WTC11 (cell line): ENCODE data around the gene BPGM. TPM values are rescaled to one million over a fixed set of nuclear protein-coding genes. Genes with fewer than 3 reads are reported as not detected.

Experiments
- ATAC-seq: fragments of 200-7000 bp; cut with Tn5 transposase; 2 replicates; pipeline ENCODE4 v1.10.0; 2021; ENCODE audit warnings: mild to moderate bottlenecking, moderate library complexity
- CTCF ChIA-PET: fragments of 300-600 bp; sonication (Branson Sonifier 250); formaldehyde crosslinking; loops from one replicate; lab custom pipeline; 2021; ENCODE audit warnings: antibody characterized with exemption; lab: Charles Lee
- POLR2A ChIA-PET: fragments of 350-600 bp; sonication (Branson Sonifier 250); formaldehyde crosslinking; loops from one replicate; lab custom pipeline; 2021; ENCODE audit warnings: antibody characterized with exemption; lab: Charles Lee
- DNase-seq: peaks from one replicate; pipeline ENCODE4 v3.0.0; 2021; ENCODE audit warnings: low spot score
- H3K27ac Mint-ChIP-seq: 2 replicates; pipeline ENCODE4 v1.8.0; 2021; ENCODE audit warnings: mixed read lengths
- H3K27me3 Mint-ChIP-seq: 2 replicates; pipeline ENCODE4 v1.8.0; 2021; ENCODE audit warnings: low read depth, mild to moderate bottlenecking, moderate library complexity, mixed read lengths
- H3K36me3 Mint-ChIP-seq: 2 replicates; pipeline ENCODE4 v1.8.0; 2021; ENCODE audit warnings: mixed read lengths
- H3K4me1 Mint-ChIP-seq: 2 replicates; pipeline ENCODE4 v1.8.0; 2022; ENCODE audit warnings: mixed read lengths
- H3K4me3 Mint-ChIP-seq: 2 replicates; pipeline ENCODE4 v1.8.0; 2021; ENCODE audit warnings: mild to moderate bottlenecking, moderate library complexity, mixed read lengths
- H3K9me3 Mint-ChIP-seq: 2 replicates; pipeline ENCODE4 v1.8.0; 2021; ENCODE audit warnings: mixed read lengths
- CREB1 ChIP-seq: sonication (generic); formaldehyde crosslinking; IDR thresholded peaks from 2 replicates; pipeline ENCODE4 v1.8.0; 2023; ENCODE audit warnings: mild to moderate bottlenecking, missing genetic modification reagents
- ESRRA ChIP-seq: sonication (generic); formaldehyde crosslinking; IDR thresholded peaks from 2 replicates; pipeline ENCODE4 v1.8.1; 2022; ENCODE audit warnings: mild to moderate bottlenecking, missing genetic modification reagents, borderline replicate concordance
- FOXK1 ChIP-seq: sonication (generic); formaldehyde crosslinking; IDR thresholded peaks from 2 replicates; pipeline ENCODE4 v1.8.0; 2022; ENCODE audit warnings: mild to moderate bottlenecking, moderate library complexity, missing genetic modification reagents
- NFYB ChIP-seq: sonication (generic); formaldehyde crosslinking; conservative IDR thresholded peaks from 2 replicates; pipeline ENCODE4 v1.8.0; 2022; ENCODE audit warnings: low read depth, missing genetic modification reagents
- NR1H2 ChIP-seq: sonication (generic); formaldehyde crosslinking; IDR thresholded peaks from 2 replicates; pipeline ENCODE4 v1.9.0; 2021; ENCODE audit warnings: mild to moderate bottlenecking, moderate library complexity, missing genetic modification reagents
- RORB ChIP-seq: fragments of 250-450 bp; sonication (Bioruptor Pico); IDR thresholded peaks from 2 replicates; pipeline ENCODE4 v1.9.0; 2021; ENCODE audit warnings: mild to moderate bottlenecking
- SP1 ChIP-seq: sonication (generic); formaldehyde crosslinking; conservative IDR thresholded peaks from 2 replicates; pipeline ENCODE4 v1.8.1; 2022; ENCODE audit warnings: missing genetic modification reagents
- TEAD4 ChIP-seq: sonication (generic); formaldehyde crosslinking; IDR thresholded peaks from 2 replicates; pipeline ENCODE4 v1.8.0; 2022; ENCODE audit warnings: mild to moderate bottlenecking, missing genetic modification reagents
- ZNF317 ChIP-seq: sonication (generic); formaldehyde crosslinking; IDR thresholded peaks from 2 replicates; pipeline ENCODE4 v1.8.1; 2023; ENCODE audit warnings: low read depth, mild to moderate bottlenecking, moderate library complexity, missing genetic modification reagents, borderline replicate concordance
- ZNF416 ChIP-seq: fragments of 250-450 bp; sonication (Bioruptor Pico); IDR thresholded peaks from 2 replicates; pipeline ENCODE4 v1.9.0; 2021; ENCODE audit warnings: mild to moderate bottlenecking, inconsistent platforms
- ZNF671 ChIP-seq: fragments of 250-450 bp; sonication (Bioruptor Pico); IDR thresholded peaks from 2 replicates; pipeline ENCODE4 v1.8.0; 2021; ENCODE audit warnings: mild to moderate bottlenecking
- total RNA-seq: library from RNA; stranded (reverse); gene quantifications from 3 replicates; pipeline ENCODE4 v1.2.3, GENCODE V29; 2021
- TF ChIP-seq, protein P1 (sequence below): sonication (generic); formaldehyde crosslinking; IDR thresholded peaks from 2 replicates; pipeline ENCODE4 v1.8.0; 2022; ENCODE audit warnings: mild to moderate bottlenecking, missing genetic modification reagents
- TF ChIP-seq, protein P2 (sequence below): sonication (generic); formaldehyde crosslinking; IDR thresholded peaks from 2 replicates; pipeline ENCODE4 v1.8.1; 2022; ENCODE audit warnings: mild to moderate bottlenecking, missing genetic modification reagents, moderate library complexity, borderline replicate concordance
- TF ChIP-seq, protein P3 (sequence below): sonication (generic); formaldehyde crosslinking; IDR thresholded peaks from 2 replicates; pipeline ENCODE4 v1.8.1; 2023; ENCODE audit warnings: mild to moderate bottlenecking, moderate library complexity, missing genetic modification reagents
- TF ChIP-seq, protein P4 (sequence below): sonication (generic); formaldehyde crosslinking; IDR thresholded peaks from 2 replicates; pipeline ENCODE4 v1.8.1; 2022; ENCODE audit warnings: low read depth, mild to moderate bottlenecking, moderate library complexity, missing genetic modification reagents, borderline replicate concordance
- TF ChIP-seq, protein P5 (sequence below): sonication (generic); formaldehyde crosslinking; IDR thresholded peaks from 2 replicates; pipeline ENCODE4 v1.8.1; 2023; ENCODE audit warnings: mild to moderate bottlenecking, missing genetic modification reagents
- TF ChIP-seq, protein P6 (sequence below): sonication (generic); formaldehyde crosslinking; IDR thresholded peaks from 2 replicates; pipeline ENCODE4 v1.8.1; 2023; ENCODE audit warnings: mild to moderate bottlenecking, missing genetic modification reagents, moderate library complexity
- TF ChIP-seq, protein P7 (sequence below): fragments of 250-450 bp; sonication (Bioruptor Pico); IDR thresholded peaks from 2 replicates; pipeline ENCODE4 v1.9.0; 2021; ENCODE audit warnings: mild to moderate bottlenecking

The BPGM gene
- total RNA-seq, 1 experiment from 2014 or later = 14.6 TPM

DNA sequence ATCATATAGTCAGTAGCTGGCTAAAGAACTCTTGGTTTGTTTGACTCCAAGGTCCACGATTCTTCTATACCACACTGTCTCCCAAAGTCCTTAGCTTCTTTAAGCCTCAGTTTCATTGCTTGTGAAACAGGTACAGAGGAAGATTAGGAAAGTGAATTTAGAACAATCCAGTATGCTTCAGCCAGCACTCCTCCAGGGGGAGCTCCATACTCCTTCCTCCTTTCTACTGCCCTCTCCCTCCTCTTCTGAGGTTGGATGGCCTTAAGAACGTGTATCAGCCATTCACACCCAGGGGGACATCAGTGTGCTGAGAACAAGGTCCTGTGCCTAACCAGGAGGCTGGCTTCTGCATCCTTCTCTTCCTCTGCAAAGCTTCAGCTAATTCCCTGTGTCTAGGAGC, 78.0 kb downstream of the BPGM start (continued):
- TF ChIP-seq, protein P1, sequence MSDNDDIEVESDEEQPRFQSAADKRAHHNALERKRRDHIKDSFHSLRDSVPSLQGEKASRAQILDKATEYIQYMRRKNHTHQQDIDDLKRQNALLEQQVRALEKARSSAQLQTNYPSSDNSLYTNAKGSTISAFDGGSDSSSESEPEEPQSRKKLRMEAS (CRISPR knock-in tag) = no peak
- TF ChIP-seq, protein P2, sequence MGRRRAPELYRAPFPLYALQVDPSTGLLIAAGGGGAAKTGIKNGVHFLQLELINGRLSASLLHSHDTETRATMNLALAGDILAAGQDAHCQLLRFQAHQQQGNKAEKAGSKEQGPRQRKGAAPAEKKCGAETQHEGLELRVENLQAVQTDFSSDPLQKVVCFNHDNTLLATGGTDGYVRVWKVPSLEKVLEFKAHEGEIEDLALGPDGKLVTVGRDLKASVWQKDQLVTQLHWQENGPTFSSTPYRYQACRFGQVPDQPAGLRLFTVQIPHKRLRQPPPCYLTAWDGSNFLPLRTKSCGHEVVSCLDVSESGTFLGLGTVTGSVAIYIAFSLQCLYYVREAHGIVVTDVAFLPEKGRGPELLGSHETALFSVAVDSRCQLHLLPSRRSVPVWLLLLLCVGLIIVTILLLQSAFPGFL (CRISPR knock-in tag) = no peak
- TF ChIP-seq RORB (no peak), SP1 (CRISPR knock-in tag) (no peak), FOXK1 (CRISPR knock-in tag) (no peak), ZNF416 (no peak)
- TF ChIP-seq, protein P3, sequence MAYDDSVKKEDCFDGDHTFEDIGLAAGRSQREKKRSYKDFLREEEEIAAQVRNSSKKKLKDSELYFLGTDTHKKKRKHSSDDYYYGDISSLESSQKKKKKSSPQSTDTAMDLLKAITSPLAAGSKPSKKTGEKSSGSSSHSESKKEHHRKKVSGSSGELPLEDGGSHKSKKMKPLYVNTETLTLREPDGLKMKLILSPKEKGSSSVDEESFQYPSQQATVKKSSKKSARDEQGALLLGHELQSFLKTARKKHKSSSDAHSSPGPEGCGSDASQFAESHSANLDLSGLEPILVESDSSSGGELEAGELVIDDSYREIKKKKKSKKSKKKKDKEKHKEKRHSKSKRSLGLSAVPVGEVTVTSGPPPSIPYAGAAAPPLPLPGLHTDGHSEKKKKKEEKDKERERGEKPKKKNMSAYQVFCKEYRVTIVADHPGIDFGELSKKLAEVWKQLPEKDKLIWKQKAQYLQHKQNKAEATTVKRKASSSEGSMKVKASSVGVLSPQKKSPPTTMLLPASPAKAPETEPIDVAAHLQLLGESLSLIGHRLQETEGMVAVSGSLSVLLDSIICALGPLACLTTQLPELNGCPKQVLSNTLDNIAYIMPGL (CRISPR knock-in tag) = no peak
- TF ChIP-seq, protein P4, sequence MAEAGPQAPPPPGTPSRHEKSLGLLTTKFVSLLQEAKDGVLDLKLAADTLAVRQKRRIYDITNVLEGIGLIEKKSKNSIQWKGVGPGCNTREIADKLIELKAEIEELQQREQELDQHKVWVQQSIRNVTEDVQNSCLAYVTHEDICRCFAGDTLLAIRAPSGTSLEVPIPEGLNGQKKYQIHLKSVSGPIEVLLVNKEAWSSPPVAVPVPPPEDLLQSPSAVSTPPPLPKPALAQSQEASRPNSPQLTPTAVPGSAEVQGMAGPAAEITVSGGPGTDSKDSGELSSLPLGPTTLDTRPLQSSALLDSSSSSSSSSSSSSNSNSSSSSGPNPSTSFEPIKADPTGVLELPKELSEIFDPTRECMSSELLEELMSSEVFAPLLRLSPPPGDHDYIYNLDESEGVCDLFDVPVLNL (CRISPR knock-in tag) = no peak
- TF ChIP-seq, protein P5, sequence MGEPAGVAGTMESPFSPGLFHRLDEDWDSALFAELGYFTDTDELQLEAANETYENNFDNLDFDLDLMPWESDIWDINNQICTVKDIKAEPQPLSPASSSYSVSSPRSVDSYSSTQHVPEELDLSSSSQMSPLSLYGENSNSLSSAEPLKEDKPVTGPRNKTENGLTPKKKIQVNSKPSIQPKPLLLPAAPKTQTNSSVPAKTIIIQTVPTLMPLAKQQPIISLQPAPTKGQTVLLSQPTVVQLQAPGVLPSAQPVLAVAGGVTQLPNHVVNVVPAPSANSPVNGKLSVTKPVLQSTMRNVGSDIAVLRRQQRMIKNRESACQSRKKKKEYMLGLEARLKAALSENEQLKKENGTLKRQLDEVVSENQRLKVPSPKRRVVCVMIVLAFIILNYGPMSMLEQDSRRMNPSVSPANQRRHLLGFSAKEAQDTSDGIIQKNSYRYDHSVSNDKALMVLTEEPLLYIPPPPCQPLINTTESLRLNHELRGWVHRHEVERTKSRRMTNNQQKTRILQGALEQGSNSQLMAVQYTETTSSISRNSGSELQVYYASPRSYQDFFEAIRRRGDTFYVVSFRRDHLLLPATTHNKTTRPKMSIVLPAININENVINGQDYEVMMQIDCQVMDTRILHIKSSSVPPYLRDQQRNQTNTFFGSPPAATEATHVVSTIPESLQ (CRISPR knock-in tag) = no peak

DNA sequence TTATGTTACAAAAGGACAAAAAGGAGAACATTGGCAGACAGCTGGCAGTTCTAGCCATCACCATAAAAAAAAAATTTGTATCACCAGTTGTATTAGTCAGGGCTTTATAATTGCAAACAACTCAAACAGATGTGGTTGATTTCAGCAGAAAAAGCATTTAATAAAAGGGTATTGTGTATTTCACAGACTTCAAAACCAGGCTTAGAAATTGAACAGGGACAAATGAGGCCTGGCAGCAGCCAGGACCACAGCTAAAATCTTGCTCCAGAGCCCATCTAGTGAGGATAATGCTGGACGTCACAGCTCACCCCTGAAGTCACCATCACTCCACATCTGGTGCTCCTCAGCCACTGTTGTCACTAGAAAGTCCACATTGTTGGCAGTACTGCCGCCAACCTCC, 79.9 kb downstream of the BPGM start:
- Mint-ChIP-seq H3K4me1 (no peaks in the 10 kb centered on the region), H3K4me3 (no peak overlapping the region), H3K9me3 (no peaks in the 10 kb centered on the region), H3K36me3 (no peaks in the 10 kb centered on the region), H3K27ac (no peak overlapping the region)
- POLR2A ChIA-PET = no interaction called here
- ATAC-seq = no peak
- TF ChIP-seq ESRRA (no peak), TEAD4 (CRISPR knock-in tag) (no peak), ZNF671 (CRISPR knock-in tag) (no peak)
- TF ChIP-seq, protein P6, sequence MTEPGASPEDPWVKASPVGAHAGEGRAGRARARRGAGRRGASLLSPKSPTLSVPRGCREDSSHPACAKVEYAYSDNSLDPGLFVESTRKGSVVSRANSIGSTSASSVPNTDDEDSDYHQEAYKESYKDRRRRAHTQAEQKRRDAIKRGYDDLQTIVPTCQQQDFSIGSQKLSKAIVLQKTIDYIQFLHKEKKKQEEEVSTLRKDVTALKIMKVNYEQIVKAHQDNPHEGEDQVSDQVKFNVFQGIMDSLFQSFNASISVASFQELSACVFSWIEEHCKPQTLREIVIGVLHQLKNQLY = no peak
- TF ChIP-seq, all 79 proteins: peak for 0
- DNase-seq = no peak
- CTCF ChIA-PET = interaction anchor here (1.6 kb wide), 2 partner anchors 22 to 25 kb away, joined by 3 to 4 read pairs; no protein-coding TSS in a partner anchor
- H3K27me3 Mint-ChIP-seq = peaks cover 2% of the 10 kb centered on the region; the same call in 1 of the 2 replicates

DNA sequence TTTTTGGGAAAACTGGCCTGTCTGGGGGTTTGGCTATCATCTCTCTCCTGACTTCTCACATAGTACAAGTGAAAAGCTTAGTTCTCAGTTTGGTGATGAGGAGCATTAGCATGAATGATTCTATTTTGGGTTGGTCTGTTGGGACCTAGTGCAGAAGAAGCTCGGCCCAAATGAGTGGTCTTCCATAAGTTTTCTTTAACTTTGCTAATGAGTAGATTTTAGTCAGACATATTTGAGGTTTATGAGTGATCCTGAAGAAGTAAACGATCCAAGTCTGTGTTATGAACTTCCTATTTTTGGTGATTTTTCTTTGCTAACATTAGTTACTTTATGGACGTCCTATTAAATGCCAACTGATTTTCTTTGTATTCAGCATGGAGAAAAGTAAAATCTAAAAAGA, 81.1 kb downstream of the BPGM start:
- H3K4me1 Mint-ChIP-seq = no peaks in the 10 kb centered on the region
- ChIA-PET CTCF (no interaction called here), POLR2A (no interaction called here)
- no peaks in the 10 kb centered on the region for H3K36me3 Mint-ChIP-seq
- TF ChIP-seq ZNF317 (CRISPR knock-in tag) (no peak), CREB1 (CRISPR knock-in tag) (no peak), NR1H2 (CRISPR knock-in tag) (no peak), TEAD4 (CRISPR knock-in tag) (no peak), NFYB (CRISPR knock-in tag) (no peak)
- TF ChIP-seq, protein P7, sequence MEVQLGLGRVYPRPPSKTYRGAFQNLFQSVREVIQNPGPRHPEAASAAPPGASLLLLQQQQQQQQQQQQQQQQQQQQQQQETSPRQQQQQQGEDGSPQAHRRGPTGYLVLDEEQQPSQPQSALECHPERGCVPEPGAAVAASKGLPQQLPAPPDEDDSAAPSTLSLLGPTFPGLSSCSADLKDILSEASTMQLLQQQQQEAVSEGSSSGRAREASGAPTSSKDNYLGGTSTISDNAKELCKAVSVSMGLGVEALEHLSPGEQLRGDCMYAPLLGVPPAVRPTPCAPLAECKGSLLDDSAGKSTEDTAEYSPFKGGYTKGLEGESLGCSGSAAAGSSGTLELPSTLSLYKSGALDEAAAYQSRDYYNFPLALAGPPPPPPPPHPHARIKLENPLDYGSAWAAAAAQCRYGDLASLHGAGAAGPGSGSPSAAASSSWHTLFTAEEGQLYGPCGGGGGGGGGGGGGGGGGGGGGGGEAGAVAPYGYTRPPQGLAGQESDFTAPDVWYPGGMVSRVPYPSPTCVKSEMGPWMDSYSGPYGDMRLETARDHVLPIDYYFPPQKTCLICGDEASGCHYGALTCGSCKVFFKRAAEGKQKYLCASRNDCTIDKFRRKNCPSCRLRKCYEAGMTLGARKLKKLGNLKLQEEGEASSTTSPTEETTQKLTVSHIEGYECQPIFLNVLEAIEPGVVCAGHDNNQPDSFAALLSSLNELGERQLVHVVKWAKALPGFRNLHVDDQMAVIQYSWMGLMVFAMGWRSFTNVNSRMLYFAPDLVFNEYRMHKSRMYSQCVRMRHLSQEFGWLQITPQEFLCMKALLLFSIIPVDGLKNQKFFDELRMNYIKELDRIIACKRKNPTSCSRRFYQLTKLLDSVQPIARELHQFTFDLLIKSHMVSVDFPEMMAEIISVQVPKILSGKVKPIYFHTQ (CRISPR knock-in tag) = no peak
- no peak overlapping the region for H3K27ac Mint-ChIP-seq
- no peak for DNase-seq
- peaks cover 2% of the 10 kb centered on the region; the same call in 1 of the 2 replicates for H3K27me3 Mint-ChIP-seq
- no peak overlapping the region for H3K4me3 Mint-ChIP-seq
- H3K9me3 Mint-ChIP-seq = no peaks in the 10 kb centered on the region
- no peak for ATAC-seq
